OCI-LY3 (cell line): ENCODE measurements around the gene SPATA6.

Experiments used
- EZH2phosphoT487 ChIP-seq: fragments of 200-600 bp; shearing (Covaris generic); IDR thresholded peaks from 2 replicates; pipeline ENCODE4 v1.6.1; 2018; ENCODE audit warnings: antibody characterized with exemption, mixed run types, low read depth
- TF ChIP-seq, protein P1 (sequence below): fragments of 200-600, 300-600 bp; sonication (generic); IDR thresholded peaks from 2 replicates; pipeline ENCODE4 v1.5.1; 2014; ENCODE audit warnings: antibody characterized with exemption, low read length, low read depth

- TF ChIP-seq, protein P1, sequence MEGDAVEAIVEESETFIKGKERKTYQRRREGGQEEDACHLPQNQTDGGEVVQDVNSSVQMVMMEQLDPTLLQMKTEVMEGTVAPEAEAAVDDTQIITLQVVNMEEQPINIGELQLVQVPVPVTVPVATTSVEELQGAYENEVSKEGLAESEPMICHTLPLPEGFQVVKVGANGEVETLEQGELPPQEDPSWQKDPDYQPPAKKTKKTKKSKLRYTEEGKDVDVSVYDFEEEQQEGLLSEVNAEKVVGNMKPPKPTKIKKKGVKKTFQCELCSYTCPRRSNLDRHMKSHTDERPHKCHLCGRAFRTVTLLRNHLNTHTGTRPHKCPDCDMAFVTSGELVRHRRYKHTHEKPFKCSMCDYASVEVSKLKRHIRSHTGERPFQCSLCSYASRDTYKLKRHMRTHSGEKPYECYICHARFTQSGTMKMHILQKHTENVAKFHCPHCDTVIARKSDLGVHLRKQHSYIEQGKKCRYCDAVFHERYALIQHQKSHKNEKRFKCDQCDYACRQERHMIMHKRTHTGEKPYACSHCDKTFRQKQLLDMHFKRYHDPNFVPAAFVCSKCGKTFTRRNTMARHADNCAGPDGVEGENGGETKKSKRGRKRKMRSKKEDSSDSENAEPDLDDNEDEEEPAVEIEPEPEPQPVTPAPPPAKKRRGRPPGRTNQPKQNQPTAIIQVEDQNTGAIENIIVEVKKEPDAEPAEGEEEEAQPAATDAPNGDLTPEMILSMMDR = no peak
- no peak for TF ChIP-seq EZH2phosphoT487
Measured at GRCh38 chr1:48405400-48405799, 66.6 kb downstream of the SPATA6 start.
